ENCODE data around the gene APLP2.
A peak's percentile ranks its signal among the peaks of the same experiment; 100 is the strongest.

DNA sequence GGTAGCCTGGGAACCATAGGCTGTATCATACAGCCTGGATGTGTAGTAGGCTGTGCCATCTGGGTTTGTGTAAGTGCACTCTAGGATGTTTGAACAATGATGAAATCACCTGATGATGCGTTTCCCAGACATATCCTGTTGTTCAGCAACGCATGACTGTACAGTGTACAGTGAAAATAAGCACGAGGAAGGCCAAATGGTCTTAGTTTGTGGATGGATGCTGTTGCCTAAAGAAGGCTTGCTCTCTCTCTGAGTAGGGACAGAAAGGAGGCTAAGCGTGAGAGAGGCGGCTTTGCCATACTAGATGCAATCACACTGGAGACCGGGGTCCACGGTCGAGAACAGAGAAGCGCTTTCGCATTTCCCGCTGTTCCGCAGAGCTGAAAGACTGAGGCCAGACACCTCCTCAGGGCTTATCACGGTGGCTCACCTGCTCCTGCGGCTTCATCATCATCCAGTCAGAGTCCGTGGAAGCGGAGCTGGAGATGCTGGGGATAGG, 27.6 kb upstream of the APLP2 start:
- TF ChIP-seq, protein P1, sequence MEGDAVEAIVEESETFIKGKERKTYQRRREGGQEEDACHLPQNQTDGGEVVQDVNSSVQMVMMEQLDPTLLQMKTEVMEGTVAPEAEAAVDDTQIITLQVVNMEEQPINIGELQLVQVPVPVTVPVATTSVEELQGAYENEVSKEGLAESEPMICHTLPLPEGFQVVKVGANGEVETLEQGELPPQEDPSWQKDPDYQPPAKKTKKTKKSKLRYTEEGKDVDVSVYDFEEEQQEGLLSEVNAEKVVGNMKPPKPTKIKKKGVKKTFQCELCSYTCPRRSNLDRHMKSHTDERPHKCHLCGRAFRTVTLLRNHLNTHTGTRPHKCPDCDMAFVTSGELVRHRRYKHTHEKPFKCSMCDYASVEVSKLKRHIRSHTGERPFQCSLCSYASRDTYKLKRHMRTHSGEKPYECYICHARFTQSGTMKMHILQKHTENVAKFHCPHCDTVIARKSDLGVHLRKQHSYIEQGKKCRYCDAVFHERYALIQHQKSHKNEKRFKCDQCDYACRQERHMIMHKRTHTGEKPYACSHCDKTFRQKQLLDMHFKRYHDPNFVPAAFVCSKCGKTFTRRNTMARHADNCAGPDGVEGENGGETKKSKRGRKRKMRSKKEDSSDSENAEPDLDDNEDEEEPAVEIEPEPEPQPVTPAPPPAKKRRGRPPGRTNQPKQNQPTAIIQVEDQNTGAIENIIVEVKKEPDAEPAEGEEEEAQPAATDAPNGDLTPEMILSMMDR (IDR thresholded peaks at IDR 0.05; ENCODE audit: low read depth, low read length), result no peak
- TF ChIP-seq MYC (IDR thresholded peaks at IDR 0.05; ENCODE audit: low read depth, low read length) (peak; percentile 34; the same call in 1 of the 2 replicates), POLR2A (IDR thresholded peaks at IDR 0.05; ENCODE audit: extremely low read depth, insufficient read length) (no peak)
- TF ChIP-seq, protein P2, sequence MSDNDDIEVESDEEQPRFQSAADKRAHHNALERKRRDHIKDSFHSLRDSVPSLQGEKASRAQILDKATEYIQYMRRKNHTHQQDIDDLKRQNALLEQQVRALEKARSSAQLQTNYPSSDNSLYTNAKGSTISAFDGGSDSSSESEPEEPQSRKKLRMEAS (IDR thresholded peaks at IDR 0.05; ENCODE audit: low read depth, low read length), result peak; percentile 69
